GM21423 (cell line): ENCODE data around the gene MPP2.
"Not testable (repeated sequence)": the region's sequence is repeated elsewhere in the genome, so short reads cannot be mapped to it uniquely, and the experiment has no call there.

Experiments
- ATAC-seq: cut with Tn5 transposase; IDR thresholded peaks from one replicate; pipeline ENCODE4 v1.9.1; 2021; ENCODE audit warnings: mild to moderate bottlenecking, moderate library complexity; ENCODE audit not compliant: unreplicated experiment

Gene MPP2

GRCh38 chr17:43905400-43905984 lies 1.8 kb downstream of the MPP2 start:
- ATAC-seq: no peak

GRCh38 chr17:43901861-43902589 lies 5.3 kb downstream of the MPP2 start:
- no peak for ATAC-seq

- no peak for ATAC-seq
These were observed 6.2 kb downstream of the MPP2 start for GRCh38 chr17:43900858-43901754.

- ATAC-seq: no peak
These were observed 7.0 kb downstream of the MPP2 start for GRCh38 chr17:43900183-43900857.

GRCh38 chr17:43898446-43898845 lies 8.9 kb downstream of the MPP2 start:
- ATAC-seq: no peak

- ATAC-seq: no peak
These were observed 9.5 kb downstream of the MPP2 start for GRCh38 chr17:43897831-43898230.

- not testable (repeated sequence) for ATAC-seq
These were observed 12.8 kb downstream of the MPP2 start for GRCh38 chr17:43894494-43894893.

GRCh38 chr17:43892647-43892952 lies 14.7 kb downstream of the MPP2 start:
- ATAC-seq: no peak

GRCh38 chr17:43891851-43892646 lies 15.3 kb downstream of the MPP2 start:
- ATAC-seq: no peak

GRCh38 chr17:43890240-43890639 lies 17.1 kb downstream of the MPP2 start:
- ATAC-seq: no peak

- ATAC-seq: no peak
These were observed 18.8 kb downstream of the MPP2 start for GRCh38 chr17:43888548-43888947.

GRCh38 chr17:43882761-43883415 lies 24.4 kb downstream of the MPP2 start:
- ATAC-seq: no peak

GRCh38 chr17:43881758-43882505 lies 25.4 kb downstream of the MPP2 start:
- no peak for ATAC-seq

GRCh38 chr17:43881181-43881580 lies 26.2 kb downstream of the MPP2 start:
- ATAC-seq: no peak

- ATAC-seq: no peak
These were observed 26.8 kb downstream of the MPP2 start for GRCh38 chr17:43880420-43880991.

GRCh38 chr17:43879723-43880419 lies 27.5 kb downstream of the MPP2 start:
- ATAC-seq: no peak

- ATAC-seq: no peak
These were observed 28.8 kb downstream of the MPP2 start for GRCh38 chr17:43878260-43879175.
